HUDEP-2 (cell line): ENCODE measurements around the gene NGEF.

ENCODE experiments used
- DNase-seq, 76 experiments: peaks; one replicate each; lab custom pipeline; 2025; ENCODE audit not compliant: unreplicated experiment in 76 of 76; lab: John Stamatoyannopoulos, UW

Gene NGEF

GRCh38 chr2:233002829-233003657 is 10.0 kb downstream of the NGEF start:
- DNase-seq = no peak

DNA sequence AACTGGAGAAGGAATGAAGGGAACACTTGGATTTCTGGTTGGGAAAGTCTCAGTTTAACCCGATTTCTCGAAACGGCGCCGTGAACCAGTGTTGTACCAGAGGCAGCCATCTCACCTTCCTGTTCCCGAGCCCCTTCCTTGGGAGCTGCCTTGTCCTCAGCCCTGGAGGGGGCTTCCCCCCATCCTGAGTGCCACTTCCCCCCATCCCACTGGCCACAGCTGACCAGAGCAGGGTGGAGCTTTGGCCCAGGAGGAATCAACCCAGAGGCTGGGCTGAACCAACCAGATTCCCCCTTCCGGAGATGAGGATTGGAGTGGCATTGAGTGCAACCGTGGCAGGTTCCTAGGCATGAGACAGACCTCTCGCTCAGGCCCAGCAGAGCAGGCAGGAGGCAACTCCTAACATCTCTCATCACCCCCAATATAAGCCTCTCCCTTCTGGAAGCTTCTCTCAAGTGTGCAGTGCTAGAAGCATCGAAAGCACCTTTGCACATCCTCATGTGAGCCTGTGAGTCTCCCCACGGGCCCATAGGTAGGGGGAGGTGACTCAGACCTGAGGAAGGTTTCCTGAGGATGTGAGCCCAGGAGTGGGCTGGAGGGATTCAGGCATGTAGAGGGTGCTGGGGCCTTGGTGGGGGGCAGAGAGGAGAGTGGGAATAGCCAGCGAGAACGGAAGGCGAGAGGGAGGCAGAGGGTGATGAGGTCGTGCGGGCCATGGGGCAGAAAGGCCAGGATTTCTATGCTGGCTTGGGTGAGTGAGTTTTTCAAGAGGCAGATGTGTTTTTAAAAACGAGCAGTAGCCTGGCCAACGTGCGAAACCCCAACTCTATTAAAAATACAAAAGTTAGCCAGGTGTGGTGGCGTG is 11.9 kb downstream of the NGEF start:
- DNase-seq = no peak

- DNase-seq = peak in 1 of 76 experiments; percentile 3
Observed at GRCh38 chr2:232999354-232999753, 13.7 kb downstream of the NGEF start.

- no peak for DNase-seq
Observed at GRCh38 chr2:232998666-232998985, 14.4 kb downstream of the NGEF start.

- DNase-seq = no peak
Observed at GRCh38 chr2:232997749-232998665, 15.0 kb downstream of the NGEF start.

DNA sequence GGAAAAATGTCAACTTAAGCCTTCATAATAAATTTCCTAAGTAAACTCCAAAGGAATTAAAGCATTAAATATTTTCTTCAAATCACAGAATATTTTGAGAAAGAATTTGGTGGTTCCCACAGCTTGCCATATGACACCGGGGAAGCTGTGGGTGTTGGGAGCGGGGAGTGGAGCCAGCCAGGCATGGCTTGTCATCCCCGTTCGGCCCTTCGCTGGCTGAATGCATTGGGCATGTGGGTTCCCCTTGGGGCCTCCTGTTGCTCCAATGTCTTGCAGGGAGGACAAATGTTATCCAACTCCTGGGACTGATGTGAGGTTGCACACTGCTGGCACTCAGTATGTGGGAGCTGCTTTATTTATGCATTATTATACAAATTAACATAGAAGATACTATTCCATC is 18.6 kb downstream of the NGEF start:
- DNase-seq = no peak

- no peak for DNase-seq
Observed at GRCh38 chr2:232993231-232993821, 19.7 kb downstream of the NGEF start.

DNA sequence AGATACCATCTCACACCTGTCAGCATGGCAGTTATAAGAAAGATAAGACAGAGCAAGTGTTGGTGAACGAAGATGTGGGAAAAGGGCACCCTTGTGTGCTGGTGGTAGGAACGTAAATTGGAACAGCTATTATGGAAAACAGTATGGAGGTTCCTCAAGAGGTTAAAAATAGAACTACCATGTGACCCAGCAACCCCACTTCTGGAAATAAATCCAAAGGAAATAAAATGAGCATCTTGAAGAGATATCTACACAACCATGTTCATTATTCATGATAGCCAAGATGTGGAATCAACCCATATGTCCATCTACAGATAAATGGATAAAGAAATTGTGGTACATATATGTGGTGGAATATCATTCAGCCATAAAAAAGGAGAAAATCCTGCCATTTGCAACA is 26.9 kb downstream of the NGEF start:
- no peak for DNase-seq

- no peak for DNase-seq
Observed at GRCh38 chr2:232984451-232985207, 28.4 kb downstream of the NGEF start.

- DNase-seq = no peak
Observed at GRCh38 chr2:232983669-232984140, 29.4 kb downstream of the NGEF start.

GRCh38 chr2:232982926-232983668 is 30.0 kb downstream of the NGEF start:
- no peak for DNase-seq

GRCh38 chr2:232981767-232982360 is 31.2 kb downstream of the NGEF start:
- no peak for DNase-seq

- DNase-seq = no peak
Observed at GRCh38 chr2:232981356-232981755, 31.7 kb downstream of the NGEF start.

DNA sequence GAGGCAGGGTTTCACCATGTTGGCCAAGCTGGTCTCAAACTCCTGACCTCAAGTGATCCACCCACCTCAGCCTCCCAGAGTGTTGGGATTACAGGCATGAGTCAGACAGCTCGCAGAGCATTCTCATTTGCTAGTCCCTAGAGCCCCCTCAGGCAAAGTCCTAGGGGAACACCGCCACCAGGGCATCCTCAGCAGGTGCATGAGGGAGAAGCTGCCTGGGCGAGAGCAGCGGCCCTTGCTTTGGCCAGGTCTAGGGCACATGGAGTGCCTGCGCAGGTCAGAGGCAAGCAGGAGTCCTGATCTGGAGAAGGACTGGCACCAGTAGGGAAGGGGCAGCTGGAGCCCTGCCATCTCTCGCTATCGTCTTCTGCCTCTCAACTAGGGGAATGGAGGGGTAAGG is 32.4 kb downstream of the NGEF start:
- DNase-seq = no peak

DNA sequence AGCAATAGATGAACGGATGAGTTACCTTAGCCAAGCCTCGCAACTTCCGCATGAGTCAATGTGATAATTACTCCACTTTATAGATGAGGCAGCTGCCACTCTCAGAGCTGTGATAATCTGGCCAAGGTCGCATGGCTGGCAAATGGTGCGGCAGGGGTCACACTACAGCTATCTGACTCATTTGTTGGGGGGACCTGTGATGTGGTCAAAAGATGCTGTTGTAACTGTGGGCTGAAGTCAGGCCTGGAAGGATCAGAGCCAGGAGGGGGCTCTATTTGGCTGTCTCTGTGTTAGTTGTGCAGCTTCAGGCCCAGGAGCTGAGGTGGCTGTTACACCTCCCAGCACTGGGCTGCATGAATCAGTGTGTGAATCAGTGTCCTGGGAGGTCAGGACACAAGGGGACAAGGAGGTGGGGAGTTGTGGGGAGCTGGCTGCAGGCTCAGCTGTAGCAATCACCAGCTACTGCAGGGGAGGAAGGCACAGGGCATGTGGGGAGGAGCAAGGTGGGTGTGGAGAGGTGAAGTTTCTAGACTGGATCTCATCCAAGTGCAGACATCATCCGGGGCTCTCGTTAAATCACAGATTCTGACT is 33.1 kb downstream of the NGEF start:
- no peak for DNase-seq

- DNase-seq = no peak
Observed at GRCh38 chr2:232977438-232977971, 35.6 kb downstream of the NGEF start.

GRCh38 chr2:232976666-232977437 is 36.2 kb downstream of the NGEF start:
- no peak for DNase-seq
